Fibroblast of skin of left biceps (primary cell): ENCODE measurements around the gene CCDC150.

ENCODE experiments used
- DNase-seq, 2 experiments: peaks; one replicate each; pipeline ENCODE4 v3.0.0-alpha.2; 2013; ENCODE audit warnings: low read depth in 2 of 2

Gene CCDC150

DNA sequence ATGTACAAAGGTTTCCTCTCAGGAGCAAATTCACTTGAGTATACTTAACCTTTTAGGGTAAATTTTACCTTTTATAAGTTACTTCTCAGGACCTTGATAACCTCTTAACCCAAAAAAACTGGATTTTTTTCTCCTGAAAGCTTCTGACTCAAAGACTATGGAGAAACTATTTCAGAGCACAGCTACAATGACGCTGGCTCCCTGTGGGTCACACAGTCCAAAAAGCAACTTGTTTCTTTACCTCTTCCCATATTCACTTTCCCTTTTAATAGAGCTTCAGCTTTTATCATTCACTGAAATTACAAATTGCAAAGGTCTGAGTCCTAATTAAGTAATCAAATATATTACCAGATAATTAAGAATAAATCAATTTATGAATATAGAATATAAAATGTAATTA lies 127.6 kb downstream of the CCDC150 start:
- no peak for DNase-seq
